GM12892 (cell line): ENCODE results near the gene FRMD3.

Source experiments
- POLR2A ChIP-seq: IDR thresholded peaks from 2 replicates; pipeline ENCODE4 v1.6.1; 2011; ENCODE audit warnings: low read depth, low read length, control low read depth
- POLR2AphosphoS5 ChIP-seq: IDR thresholded peaks from 2 replicates; pipeline ENCODE4 v1.6.1; 2011; ENCODE audit warnings: low read depth, low read length, control low read depth
- TAF1 ChIP-seq: IDR thresholded peaks from 2 replicates; pipeline ENCODE4 v1.6.1; 2011; ENCODE audit warnings: low read depth, mild to moderate bottlenecking, control low read depth, low read length, borderline replicate concordance

- TF ChIP-seq POLR2A: no peak
- no peak for TF ChIP-seq POLR2AphosphoS5
- no peak for TF ChIP-seq TAF1
Measured at GRCh38 chr9:83387401-83388185, 150.6 kb downstream of the FRMD3 start.
